ENCODE measurements around the gene GRM5.

Gene GRM5

GRCh38 chr11:88619071-88619425, 446.7 kb downstream of the GRM5 start:
- Histone ChIP-seq H3K9ac (ENCODE audit: low read depth, low read length, poor library complexity) (no peak overlapping the region), H2BK12ac (ENCODE audit: low read length) (no peak overlapping the region), H4K8ac (ENCODE audit: low read depth, low read length) (no peak overlapping the region), H2AFZ (ENCODE audit: low read length) (no peak overlapping the region), H3K14ac (ENCODE audit: low read length) (no peak overlapping the region), H3K27me3 (ENCODE audit: control insufficient read depth in 3 of 3, insufficient read depth in 3 of 3, low read depth in 1 of 3, low read length in 3 of 3) (no peaks in the 10 kb centered on the region), H3K27ac (replicated peaks; ENCODE audit: low read length) (no peak overlapping the region), H2BK5ac (ENCODE audit: low read length) (no peak overlapping the region), H2BK120ac (ENCODE audit: low read depth, low read length) (no peak overlapping the region), H3K4me3 (ENCODE audit: low read length in 2 of 2) (no peak overlapping the region), H2BK15ac (ENCODE audit: low read length) (no peak overlapping the region), H3K4ac (ENCODE audit: low read length) (no peak overlapping the region), H2AK5ac (ENCODE audit: low read depth, low read length) (no peak overlapping the region), H3K23ac (ENCODE audit: low read depth, low read length, poor library complexity) (no peak overlapping the region), H3K4me1 (ENCODE audit: control insufficient read depth in 2 of 2, insufficient read depth in 1 of 2, low read depth in 1 of 2, low read length in 2 of 2) (peaks cover 0 to 4% of the 10 kb centered on the region in 2 donors), H3K4me2 (ENCODE audit: insufficient read depth, low read length, poor library complexity, severe bottlenecking) (no peak overlapping the region), H3K9me3 (replicated peaks in 1 of 2; ENCODE audit: control insufficient read depth in 2 of 2, insufficient read depth in 1 of 2, low read depth in 1 of 2, low read length in 2 of 2) (no peaks in the 10 kb centered on the region), H4K91ac (ENCODE audit: low read depth, low read length, poor library complexity) (no peak overlapping the region), H3K36me3 (replicated peaks in 1 of 2; ENCODE audit: control insufficient read depth in 2 of 2, insufficient read depth in 2 of 2, low read length in 2 of 2) (no peaks in the 10 kb centered on the region), H3K18ac (ENCODE audit: low read length) (no peak overlapping the region), H3K79me1 (ENCODE audit: low read depth, low read length) (no peaks in the 10 kb centered on the region)
- WGBS, 2 donors (ENCODE audit: extremely low coverage in 2 of 2, insufficient read length in 2 of 2, insufficient replicate concordance in 1 of 2): no CpG with 5 or more reads among the region's 1 CpG
- DNase-seq (ENCODE audit: low spot score): no peak

GRCh38 chr11:88618327-88619070, 447.3 kb downstream of the GRM5 start:
- Histone ChIP-seq H2BK15ac (ENCODE audit: low read length) (no peak overlapping the region), H2BK5ac (ENCODE audit: low read length) (no peak overlapping the region), H3K14ac (ENCODE audit: low read length) (no peak overlapping the region), H2BK120ac (ENCODE audit: low read depth, low read length) (no peak overlapping the region), H3K79me1 (ENCODE audit: low read depth, low read length) (no peaks in the 10 kb centered on the region), H3K4me2 (ENCODE audit: insufficient read depth, low read length, poor library complexity, severe bottlenecking) (no peak overlapping the region), H4K91ac (ENCODE audit: low read depth, low read length, poor library complexity) (no peak overlapping the region), H3K27me3 (ENCODE audit: control insufficient read depth in 3 of 3, insufficient read depth in 3 of 3, low read depth in 1 of 3, low read length in 3 of 3) (no peaks in the 10 kb centered on the region), H3K4ac (ENCODE audit: low read length) (no peak overlapping the region), H3K9ac (ENCODE audit: low read depth, low read length, poor library complexity) (no peak overlapping the region), H3K27ac (replicated peaks; ENCODE audit: low read length) (no peak overlapping the region), H2BK12ac (ENCODE audit: low read length) (no peak overlapping the region), H2AFZ (ENCODE audit: low read length) (no peak overlapping the region), H3K4me1 (ENCODE audit: control insufficient read depth in 2 of 2, insufficient read depth in 1 of 2, low read depth in 1 of 2, low read length in 2 of 2) (peaks cover 0 to 4% of the 10 kb centered on the region in 2 donors), H4K8ac (ENCODE audit: low read depth, low read length) (no peak overlapping the region), H3K9me3 (replicated peaks in 1 of 2; ENCODE audit: control insufficient read depth in 2 of 2, insufficient read depth in 1 of 2, low read depth in 1 of 2, low read length in 2 of 2) (no peaks in the 10 kb centered on the region), H2AK5ac (ENCODE audit: low read depth, low read length) (no peak overlapping the region), H3K36me3 (replicated peaks in 1 of 2; ENCODE audit: control insufficient read depth in 2 of 2, insufficient read depth in 2 of 2, low read length in 2 of 2) (no peaks in the 10 kb centered on the region), H3K4me3 (ENCODE audit: low read length in 2 of 2) (no peak overlapping the region), H3K18ac (ENCODE audit: low read length) (no peak overlapping the region), H3K23ac (ENCODE audit: low read depth, low read length, poor library complexity) (no peak overlapping the region)
- no peak for DNase-seq (ENCODE audit: low spot score)
- WGBS, 2 donors (ENCODE audit: extremely low coverage in 2 of 2, insufficient read length in 2 of 2, insufficient replicate concordance in 1 of 2): no CpG with 5 or more reads among the region's 5 CpGs

GRCh38 chr11:88617226-88617625, 448.6 kb downstream of the GRM5 start:
- no peaks in the 10 kb centered on the region for H3K79me1 ChIP-seq (ENCODE audit: low read depth, low read length)
- no peak overlapping the region for H4K8ac ChIP-seq (ENCODE audit: low read depth, low read length)
- H3K27ac ChIP-seq (replicated peaks; ENCODE audit: low read length): no peak overlapping the region
- H3K4me2 ChIP-seq (ENCODE audit: insufficient read depth, low read length, poor library complexity, severe bottlenecking): no peak overlapping the region
- no peak overlapping the region for H3K4ac ChIP-seq (ENCODE audit: low read length)
- H2BK5ac ChIP-seq (ENCODE audit: low read length): no peak overlapping the region
- no peaks in the 10 kb centered on the region for H3K9me3 ChIP-seq (replicated peaks in 1 of 2; ENCODE audit: control insufficient read depth in 2 of 2, insufficient read depth in 1 of 2, low read depth in 1 of 2, low read length in 2 of 2)
- no peak overlapping the region for H3K4me3 ChIP-seq (ENCODE audit: low read length in 2 of 2)
- H4K91ac ChIP-seq (ENCODE audit: low read depth, low read length, poor library complexity): no peak overlapping the region
- no CpG with 5 or more reads among the region's 1 CpG for WGBS, 2 donors (ENCODE audit: extremely low coverage in 2 of 2, insufficient read length in 2 of 2, insufficient replicate concordance in 1 of 2)
- H3K23ac ChIP-seq (ENCODE audit: low read depth, low read length, poor library complexity): no peak overlapping the region
- H2BK12ac ChIP-seq (ENCODE audit: low read length): no peak overlapping the region
- no peak overlapping the region for H3K14ac ChIP-seq (ENCODE audit: low read length)
- no peak overlapping the region for H2BK15ac ChIP-seq (ENCODE audit: low read length)
- no peak overlapping the region for H2AFZ ChIP-seq (ENCODE audit: low read length)
- DNase-seq (ENCODE audit: low spot score): no peak
- H2AK5ac ChIP-seq (ENCODE audit: low read depth, low read length): no peak overlapping the region
- H3K18ac ChIP-seq (ENCODE audit: low read length): no peak overlapping the region
- H3K36me3 ChIP-seq (replicated peaks in 1 of 2; ENCODE audit: control insufficient read depth in 2 of 2, insufficient read depth in 2 of 2, low read length in 2 of 2): no peaks in the 10 kb centered on the region
- no peaks in the 10 kb centered on the region for H3K27me3 ChIP-seq (ENCODE audit: control insufficient read depth in 3 of 3, insufficient read depth in 3 of 3, low read depth in 1 of 3, low read length in 3 of 3)
- H2BK120ac ChIP-seq (ENCODE audit: low read depth, low read length): no peak overlapping the region
- H3K9ac ChIP-seq (ENCODE audit: low read depth, low read length, poor library complexity): no peak overlapping the region
- peaks cover 0 to 4% of the 10 kb centered on the region in 2 donors for H3K4me1 ChIP-seq (ENCODE audit: control insufficient read depth in 2 of 2, insufficient read depth in 1 of 2, low read depth in 1 of 2, low read length in 2 of 2)

GRCh38 chr11:88604260-88604659, 461.5 kb downstream of the GRM5 start:
- Histone ChIP-seq H2AK5ac (ENCODE audit: low read depth, low read length) (no peak overlapping the region), H2AFZ (ENCODE audit: low read length) (no peak overlapping the region), H4K8ac (ENCODE audit: low read depth, low read length) (no peak overlapping the region), H3K9me3 (replicated peaks in 1 of 2; ENCODE audit: control insufficient read depth in 2 of 2, insufficient read depth in 1 of 2, low read depth in 1 of 2, low read length in 2 of 2) (no peaks in the 10 kb centered on the region), H3K4ac (ENCODE audit: low read length) (no peak overlapping the region), H3K79me1 (ENCODE audit: low read depth, low read length) (no peaks in the 10 kb centered on the region), H3K27ac (replicated peaks; ENCODE audit: low read length) (no peak overlapping the region), H2BK12ac (ENCODE audit: low read length) (no peak overlapping the region), H4K91ac (ENCODE audit: low read depth, low read length, poor library complexity) (no peak overlapping the region), H3K4me3 (ENCODE audit: low read length in 2 of 2) (no peak overlapping the region), H3K18ac (ENCODE audit: low read length) (no peak overlapping the region), H3K36me3 (replicated peaks in 1 of 2; ENCODE audit: control insufficient read depth in 2 of 2, insufficient read depth in 2 of 2, low read length in 2 of 2) (no peaks in the 10 kb centered on the region), H3K27me3 (ENCODE audit: control insufficient read depth in 3 of 3, insufficient read depth in 3 of 3, low read depth in 1 of 3, low read length in 3 of 3) (no peaks in the 10 kb centered on the region), H3K4me2 (ENCODE audit: insufficient read depth, low read length, poor library complexity, severe bottlenecking) (no peak overlapping the region), H2BK120ac (ENCODE audit: low read depth, low read length) (no peak overlapping the region), H3K14ac (ENCODE audit: low read length) (no peak overlapping the region), H2BK5ac (ENCODE audit: low read length) (no peak overlapping the region), H2BK15ac (ENCODE audit: low read length) (no peak overlapping the region), H3K4me1 (ENCODE audit: control insufficient read depth in 2 of 2, insufficient read depth in 1 of 2, low read depth in 1 of 2, low read length in 2 of 2) (no peaks in the 10 kb centered on the region), H3K9ac (ENCODE audit: low read depth, low read length, poor library complexity) (no peak overlapping the region), H3K23ac (ENCODE audit: low read depth, low read length, poor library complexity) (no peak overlapping the region)
- WGBS, 2 donors (ENCODE audit: extremely low coverage in 2 of 2, insufficient read length in 2 of 2, insufficient replicate concordance in 1 of 2): no CpG with 5 or more reads among the region's 2 CpGs
- DNase-seq (ENCODE audit: low spot score): no peak

All from neuronal stem cell (in vitro differentiated cells).